Right hindlimb (tissue), 1 donor: ENCODE results near the gene STXBP4.

Experiments
- DNase-seq: peaks from one replicate; pipeline ENCODE4 v3.0.0-alpha.2; 2018

Gene STXBP4

GRCh38 chr17:55177159-55177854, 208.7 kb downstream of the STXBP4 start:
- DNase-seq, result no peak

- no peak for DNase-seq
Measured at GRCh38 chr17:55177855-55178217, 209.3 kb downstream of the STXBP4 start.

GRCh38 chr17:55186937-55187770, 218.6 kb downstream of the STXBP4 start:
- peak; percentile 30 for DNase-seq

GRCh38 chr17:55190748-55191147, 222.2 kb downstream of the STXBP4 start:
- no peak for DNase-seq

- DNase-seq, result peak; percentile 30
Measured at GRCh38 chr17:55198690-55199370, 230.3 kb downstream of the STXBP4 start.

- no peak for DNase-seq
Measured at GRCh38 chr17:55200904-55201303, 232.3 kb downstream of the STXBP4 start.

GRCh38 chr17:55201308-55201932, 232.9 kb downstream of the STXBP4 start:
- no peak for DNase-seq

- DNase-seq, result no peak
Measured at GRCh38 chr17:55202896-55203295, 234.3 kb downstream of the STXBP4 start.

GRCh38 chr17:55208078-55208812, 239.7 kb downstream of the STXBP4 start:
- no peak for DNase-seq

- no peak for DNase-seq
Measured at GRCh38 chr17:55210292-55210691, 241.7 kb downstream of the STXBP4 start.

GRCh38 chr17:55212880-55213279, 244.3 kb downstream of the STXBP4 start:
- DNase-seq, result no peak

- DNase-seq, result no peak
Measured at GRCh38 chr17:55215711-55216110, 247.1 kb downstream of the STXBP4 start.

- DNase-seq, result no peak
Measured at GRCh38 chr17:55216888-55217287, 248.3 kb downstream of the STXBP4 start.

GRCh38 chr17:55219459-55219858, 250.9 kb downstream of the STXBP4 start:
- no peak for DNase-seq

- peak; percentile 66 for DNase-seq
Measured at GRCh38 chr17:55219934-55220333, 251.4 kb downstream of the STXBP4 start.
